ENCODE measurements around the gene SNCAIP.

SNCAIP gene

GRCh38 chr5:122501089-122501435, 189.0 kb downstream of the SNCAIP start:
- no peak for DNase-seq (ENCODE audit: low spot score)

GRCh38 chr5:122507045-122507444, 195.0 kb downstream of the SNCAIP start:
- no peak for DNase-seq (ENCODE audit: low spot score)

- no peak for DNase-seq (ENCODE audit: low spot score)
Measured at GRCh38 chr5:122507581-122507980, 195.5 kb downstream of the SNCAIP start.

- no peak for DNase-seq (ENCODE audit: low spot score)
Measured at GRCh38 chr5:122508623-122509022, 196.6 kb downstream of the SNCAIP start.

Data from kidney capillary endothelial cell (primary cell).